Left lobe of liver (tissue), 2 donors: ENCODE measurements around the gene PC. TPM values are rescaled to one million over a fixed set of nuclear protein-coding genes. Genes with fewer than 3 reads are reported as not detected.
"Not testable (repeated sequence)": the region's sequence is repeated elsewhere in the genome, so short reads cannot be mapped to it uniquely, and the experiment has no call there.

ENCODE experiments used
- ATAC-seq: fragments of 200-7000 bp; cut with Tn5 transposase; one replicate; pipeline ENCODE4 v1.9.1; 2020; ENCODE audit warnings: mild to moderate bottlenecking, moderate library complexity
- DNase-seq: peaks from one replicate; pipeline ENCODE4 v3.0.0-alpha.2; 2020; ENCODE audit warnings: low spot score
- total RNA-seq: library from RNA; stranded (reverse); gene quantifications from one replicate; pipeline ENCODE4 v1.2.1, GENCODE V29; 2021
- donor health status: DM: no; HTN: no; CAD: no; lungs with moderate emphysema.
- donor health status: DM: no; HTN: yes; CAD: no.

PC gene, protein sequence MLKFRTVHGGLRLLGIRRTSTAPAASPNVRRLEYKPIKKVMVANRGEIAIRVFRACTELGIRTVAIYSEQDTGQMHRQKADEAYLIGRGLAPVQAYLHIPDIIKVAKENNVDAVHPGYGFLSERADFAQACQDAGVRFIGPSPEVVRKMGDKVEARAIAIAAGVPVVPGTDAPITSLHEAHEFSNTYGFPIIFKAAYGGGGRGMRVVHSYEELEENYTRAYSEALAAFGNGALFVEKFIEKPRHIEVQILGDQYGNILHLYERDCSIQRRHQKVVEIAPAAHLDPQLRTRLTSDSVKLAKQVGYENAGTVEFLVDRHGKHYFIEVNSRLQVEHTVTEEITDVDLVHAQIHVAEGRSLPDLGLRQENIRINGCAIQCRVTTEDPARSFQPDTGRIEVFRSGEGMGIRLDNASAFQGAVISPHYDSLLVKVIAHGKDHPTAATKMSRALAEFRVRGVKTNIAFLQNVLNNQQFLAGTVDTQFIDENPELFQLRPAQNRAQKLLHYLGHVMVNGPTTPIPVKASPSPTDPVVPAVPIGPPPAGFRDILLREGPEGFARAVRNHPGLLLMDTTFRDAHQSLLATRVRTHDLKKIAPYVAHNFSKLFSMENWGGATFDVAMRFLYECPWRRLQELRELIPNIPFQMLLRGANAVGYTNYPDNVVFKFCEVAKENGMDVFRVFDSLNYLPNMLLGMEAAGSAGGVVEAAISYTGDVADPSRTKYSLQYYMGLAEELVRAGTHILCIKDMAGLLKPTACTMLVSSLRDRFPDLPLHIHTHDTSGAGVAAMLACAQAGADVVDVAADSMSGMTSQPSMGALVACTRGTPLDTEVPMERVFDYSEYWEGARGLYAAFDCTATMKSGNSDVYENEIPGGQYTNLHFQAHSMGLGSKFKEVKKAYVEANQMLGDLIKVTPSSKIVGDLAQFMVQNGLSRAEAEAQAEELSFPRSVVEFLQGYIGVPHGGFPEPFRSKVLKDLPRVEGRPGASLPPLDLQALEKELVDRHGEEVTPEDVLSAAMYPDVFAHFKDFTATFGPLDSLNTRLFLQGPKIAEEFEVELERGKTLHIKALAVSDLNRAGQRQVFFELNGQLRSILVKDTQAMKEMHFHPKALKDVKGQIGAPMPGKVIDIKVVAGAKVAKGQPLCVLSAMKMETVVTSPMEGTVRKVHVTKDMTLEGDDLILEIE
- total RNA-seq: 392 TPM

GRCh38 chr11:66958232-66958955, at the start of gene PC:
Gene PC (minus strand): TSS chr11:66958383. CDS start chr11:66872159, 86,224 bp downstream.
- ATAC-seq (peak; percentile 90), DNase-seq (peak; percentile 100)

- DNase-seq (no peak), ATAC-seq (no peak)
These were observed 48.9 kb upstream of the PC start for GRCh38 chr11:67007126-67007525.

- DNase-seq: no peak
- ATAC-seq: no peak
These were observed 48.1 kb upstream of the PC start for GRCh38 chr11:67006029-67006884.

- DNase-seq, ATAC-seq: not testable (repeated sequence)
These were observed 47.0 kb upstream of the PC start for GRCh38 chr11:67005200-67005599.

DNA sequence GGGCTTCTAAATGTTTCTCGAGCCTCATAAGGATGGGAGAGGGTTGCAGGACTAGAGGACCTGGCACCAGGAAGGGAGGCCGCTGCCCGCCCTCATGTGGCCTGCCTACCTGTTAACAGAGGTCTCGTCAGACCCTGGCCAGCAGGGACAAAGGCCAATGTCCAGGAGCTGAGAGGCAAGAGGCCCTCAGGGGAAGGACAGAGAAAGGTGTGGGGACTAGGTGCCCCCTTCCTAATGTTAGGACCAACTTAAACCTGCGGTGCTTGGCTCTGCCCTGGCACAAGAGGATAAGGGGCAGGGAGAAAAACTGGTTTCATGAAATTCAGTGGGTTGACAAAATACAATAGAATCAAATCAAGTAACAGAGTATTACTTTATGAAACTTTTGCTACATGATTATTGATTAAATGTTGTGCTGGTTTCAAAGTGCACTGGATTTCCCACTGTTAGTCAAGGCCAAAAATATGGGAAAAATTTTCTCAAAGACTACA, 44.8 kb upstream of the PC start:
- peak; percentile 91 for DNase-seq

DNA sequence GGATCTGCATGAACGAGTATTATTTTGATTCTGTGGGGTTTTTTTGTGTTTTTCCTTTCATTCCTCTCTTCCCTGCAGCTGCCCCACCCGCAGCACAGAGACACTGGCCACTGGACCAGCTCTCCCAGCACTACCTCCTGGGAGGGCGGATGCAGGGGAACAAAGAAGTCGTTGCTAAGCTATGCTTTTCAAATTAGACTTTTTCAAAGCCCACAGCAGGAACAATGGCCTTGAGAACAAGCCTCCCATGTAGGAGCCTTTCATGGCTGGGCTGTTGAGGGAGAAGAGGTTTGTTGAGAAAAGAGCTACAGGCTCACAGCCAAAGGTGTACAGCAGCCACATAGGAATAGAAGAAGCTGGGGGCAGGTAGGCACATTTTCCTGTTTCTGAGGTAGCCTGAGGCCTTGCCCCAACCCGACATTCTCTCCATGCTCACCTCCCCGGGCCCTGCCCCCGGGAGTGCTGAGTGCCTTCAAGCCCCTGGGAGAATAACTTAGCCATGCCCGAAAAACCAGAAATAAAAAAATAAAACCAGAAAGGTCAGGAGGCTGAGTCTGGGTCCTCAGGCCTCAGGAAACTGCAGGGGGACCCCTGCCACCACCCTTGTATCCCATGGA, 44.2 kb upstream of the PC start:
- ATAC-seq (peak; percentile 13), DNase-seq (no peak)

More for the DNA sequence above, 44.8 kb upstream of the PC start:
- ATAC-seq: peak; percentile 88

GRCh38 chr11:67001332-67001731, 43.1 kb upstream of the PC start:
- DNase-seq: no peak
- no peak for ATAC-seq

GRCh38 chr11:66999555-66999954, 41.4 kb upstream of the PC start:
- DNase-seq (no peak), ATAC-seq (no peak)

DNA sequence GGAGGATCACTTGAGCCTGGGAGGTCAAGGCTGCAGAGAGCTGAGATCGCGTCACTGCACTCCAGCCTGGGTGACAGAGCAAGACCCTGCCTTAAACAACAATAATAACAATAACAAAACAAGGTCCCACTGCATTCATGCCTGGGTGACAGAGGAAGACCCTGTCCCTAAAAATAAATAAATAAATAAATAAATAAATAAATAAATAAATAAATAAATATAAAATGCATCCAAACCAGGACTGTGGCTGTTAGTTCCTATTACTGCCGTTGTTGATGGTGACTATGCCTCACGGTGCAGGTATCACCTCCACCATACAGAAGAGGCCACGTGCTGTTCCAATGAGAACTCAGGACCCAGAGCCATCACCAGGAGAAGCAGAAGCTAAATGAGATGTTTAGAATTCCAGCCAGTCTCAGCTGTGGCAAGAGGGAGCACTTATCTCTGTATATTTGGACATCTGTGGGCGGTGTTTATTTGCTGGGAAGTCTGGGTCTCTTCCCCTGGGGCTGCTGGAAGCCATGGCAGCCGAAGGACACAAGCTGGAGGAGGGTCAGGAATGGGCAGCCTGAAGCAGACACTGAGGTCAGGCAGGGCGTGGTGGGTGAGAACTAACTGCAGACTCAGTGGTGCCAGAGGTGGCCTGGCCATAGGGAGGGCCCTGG, 38.6 kb upstream of the PC start:
- ATAC-seq (peak; percentile 55), DNase-seq (no peak)

GRCh38 chr11:66992041-66992440, 33.9 kb upstream of the PC start:
- ATAC-seq: no peak
- no peak for DNase-seq

GRCh38 chr11:66989360-66989759, 31.2 kb upstream of the PC start:
- not testable (repeated sequence) for DNase-seq, ATAC-seq

- not testable (repeated sequence) for DNase-seq, ATAC-seq
These were observed 30.6 kb upstream of the PC start for GRCh38 chr11:66988741-66989140.

DNA sequence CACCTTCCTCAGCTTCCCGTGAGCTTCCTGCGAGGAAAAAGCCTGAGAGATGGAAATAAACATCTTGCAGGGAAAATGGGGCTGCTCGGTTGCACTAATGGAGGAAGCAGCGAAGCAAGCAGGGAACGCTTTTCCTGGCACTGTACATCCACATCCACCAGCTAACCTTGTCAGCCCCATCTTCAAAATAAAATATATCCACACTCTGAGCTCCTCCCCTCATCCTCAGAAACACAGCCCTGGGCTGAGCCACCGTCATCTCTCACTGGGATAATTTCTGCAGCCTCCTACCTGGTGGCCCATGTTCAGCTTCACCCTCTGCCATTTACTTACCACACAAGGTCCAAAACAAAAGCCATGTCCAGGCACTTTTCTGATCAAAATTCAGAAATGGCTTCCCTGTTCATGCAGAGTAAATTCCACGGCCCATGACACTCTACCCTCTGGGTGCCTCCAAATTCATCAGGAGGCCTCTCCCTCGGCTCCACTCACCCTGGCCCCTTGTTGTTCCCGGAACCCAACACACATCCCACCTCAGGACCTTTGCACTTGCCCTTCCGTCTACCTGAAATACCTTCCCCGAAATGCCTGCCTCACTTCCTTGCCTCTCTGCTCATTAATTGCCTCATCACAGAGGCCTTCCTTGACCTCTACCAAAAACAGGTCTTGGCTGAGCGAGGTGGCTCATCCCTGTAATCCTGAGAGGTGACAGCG, 29.9 kb upstream of the PC start:
- ATAC-seq (no peak), DNase-seq (no peak)

DNA sequence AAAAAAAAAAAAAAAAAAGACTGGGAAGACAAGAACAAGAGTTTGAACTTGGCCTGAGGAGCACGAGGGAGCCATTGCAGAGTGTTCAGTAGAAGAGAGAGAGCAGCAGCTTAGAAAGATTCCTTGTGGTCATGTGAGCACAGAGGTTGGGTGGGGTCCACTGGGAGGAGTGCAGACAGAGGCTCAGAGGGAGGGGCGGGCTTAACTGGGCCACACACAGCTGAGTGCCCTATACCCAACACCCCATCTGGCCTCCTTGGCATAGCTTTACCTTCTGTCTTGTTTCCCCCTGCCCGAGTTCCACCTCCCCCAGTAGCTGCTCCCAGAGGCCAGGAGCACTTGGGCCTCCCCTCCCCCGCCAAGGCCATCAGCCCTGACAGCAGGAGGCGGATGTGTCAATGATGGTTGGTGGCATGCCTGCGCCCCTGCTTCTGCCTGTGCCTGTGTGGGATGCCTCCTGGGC, 29.0 kb upstream of the PC start:
- ATAC-seq: no peak
- no peak for DNase-seq

GRCh38 chr11:66986178-66986545, 28.0 kb upstream of the PC start:
- peak; percentile 78 for ATAC-seq
- DNase-seq: peak; percentile 77

- ATAC-seq (peak; percentile 91), DNase-seq (peak; percentile 91)
These were observed 27.5 kb upstream of the PC start for GRCh38 chr11:66985508-66986177.

DNA sequence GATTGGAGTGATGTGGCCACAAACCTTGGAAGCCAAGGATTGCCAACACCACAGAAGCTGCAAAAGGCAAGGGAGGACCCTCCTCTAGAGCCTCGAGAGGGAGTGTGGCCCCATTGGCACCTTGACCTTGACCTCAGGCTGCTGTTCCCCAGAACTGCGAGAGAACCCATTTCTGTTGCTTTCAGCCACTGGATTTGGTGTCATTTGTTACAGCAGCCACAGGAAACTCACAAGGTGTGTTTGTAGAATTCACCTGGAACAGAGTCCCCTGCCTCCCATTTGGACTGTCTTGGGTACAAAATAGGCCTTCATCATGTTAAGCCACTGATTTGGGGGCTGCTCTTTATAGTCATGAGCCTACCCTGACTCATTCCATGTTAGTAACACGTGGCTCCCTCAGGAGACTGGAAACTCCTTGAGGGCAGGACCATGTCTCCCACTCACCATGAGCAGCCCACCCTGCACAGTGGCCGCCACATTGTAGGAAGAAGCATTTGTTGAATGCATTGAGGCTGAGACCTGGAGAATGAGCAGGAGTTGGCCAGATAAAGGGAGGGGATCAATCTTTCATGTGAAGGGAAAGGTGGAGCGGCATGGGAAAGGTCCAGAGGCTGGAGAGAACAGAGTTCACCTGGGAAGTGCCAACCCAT, 25.2 kb upstream of the PC start:
- DNase-seq: no peak
- peak; percentile 9 for ATAC-seq
